Fibroblast of mammary gland (primary cell): ENCODE data around the gene ASB7.
"Not testable (repeated sequence)": the region's sequence is repeated elsewhere in the genome, so short reads cannot be mapped to it uniquely, and the experiment has no call there.

Experiments used
- DNase-seq: peaks from one replicate; pipeline ENCODE4 v3.0.0-alpha.2; 2010; ENCODE audit warnings: low read depth
- H3K4me3 ChIP-seq: 2 replicates; pipeline ENCODE4 v1.5.1; 2011; ENCODE audit warnings: low read depth, mild to moderate bottlenecking, low read length, moderate library complexity; ENCODE audit not compliant: control insufficient read depth
- TF ChIP-seq, protein P1 (sequence below): conservative IDR thresholded peaks from 2 replicates; pipeline ENCODE4 v1.5.1; 2011; ENCODE audit warnings: low read depth, low read length, inconsistent platforms; ENCODE audit not compliant: control insufficient read depth, insufficient read depth

The ASB7 gene

GRCh38 chr15:100573526-100573925 lies 28.9 kb upstream of the ASB7 start:
- H3K4me3 ChIP-seq: no peak overlapping the region
- DNase-seq: no peak
- TF ChIP-seq, protein P1, sequence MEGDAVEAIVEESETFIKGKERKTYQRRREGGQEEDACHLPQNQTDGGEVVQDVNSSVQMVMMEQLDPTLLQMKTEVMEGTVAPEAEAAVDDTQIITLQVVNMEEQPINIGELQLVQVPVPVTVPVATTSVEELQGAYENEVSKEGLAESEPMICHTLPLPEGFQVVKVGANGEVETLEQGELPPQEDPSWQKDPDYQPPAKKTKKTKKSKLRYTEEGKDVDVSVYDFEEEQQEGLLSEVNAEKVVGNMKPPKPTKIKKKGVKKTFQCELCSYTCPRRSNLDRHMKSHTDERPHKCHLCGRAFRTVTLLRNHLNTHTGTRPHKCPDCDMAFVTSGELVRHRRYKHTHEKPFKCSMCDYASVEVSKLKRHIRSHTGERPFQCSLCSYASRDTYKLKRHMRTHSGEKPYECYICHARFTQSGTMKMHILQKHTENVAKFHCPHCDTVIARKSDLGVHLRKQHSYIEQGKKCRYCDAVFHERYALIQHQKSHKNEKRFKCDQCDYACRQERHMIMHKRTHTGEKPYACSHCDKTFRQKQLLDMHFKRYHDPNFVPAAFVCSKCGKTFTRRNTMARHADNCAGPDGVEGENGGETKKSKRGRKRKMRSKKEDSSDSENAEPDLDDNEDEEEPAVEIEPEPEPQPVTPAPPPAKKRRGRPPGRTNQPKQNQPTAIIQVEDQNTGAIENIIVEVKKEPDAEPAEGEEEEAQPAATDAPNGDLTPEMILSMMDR: no peak

DNA sequence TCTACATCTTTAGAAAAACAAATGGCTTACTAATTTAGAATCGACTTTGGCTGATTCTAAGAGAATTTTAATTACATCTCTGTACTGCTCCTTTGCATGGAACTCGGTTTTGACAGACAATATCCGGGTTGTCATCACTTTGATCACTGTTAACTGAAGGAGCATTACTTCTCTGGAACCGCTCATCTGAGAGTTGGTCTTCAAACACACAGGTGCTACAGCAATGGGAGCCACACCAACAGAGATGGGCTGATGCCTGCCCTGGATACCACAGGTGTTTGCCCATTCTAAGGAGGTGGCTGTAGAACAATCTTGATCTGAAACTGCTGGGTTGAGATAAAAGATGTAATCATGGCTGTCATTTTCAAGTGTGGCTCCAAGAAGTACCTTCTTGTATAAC lies 22.0 kb upstream of the ASB7 start:
- no peak overlapping the region for H3K4me3 ChIP-seq
- no peak for DNase-seq
- TF ChIP-seq, protein P1: no peak

DNA sequence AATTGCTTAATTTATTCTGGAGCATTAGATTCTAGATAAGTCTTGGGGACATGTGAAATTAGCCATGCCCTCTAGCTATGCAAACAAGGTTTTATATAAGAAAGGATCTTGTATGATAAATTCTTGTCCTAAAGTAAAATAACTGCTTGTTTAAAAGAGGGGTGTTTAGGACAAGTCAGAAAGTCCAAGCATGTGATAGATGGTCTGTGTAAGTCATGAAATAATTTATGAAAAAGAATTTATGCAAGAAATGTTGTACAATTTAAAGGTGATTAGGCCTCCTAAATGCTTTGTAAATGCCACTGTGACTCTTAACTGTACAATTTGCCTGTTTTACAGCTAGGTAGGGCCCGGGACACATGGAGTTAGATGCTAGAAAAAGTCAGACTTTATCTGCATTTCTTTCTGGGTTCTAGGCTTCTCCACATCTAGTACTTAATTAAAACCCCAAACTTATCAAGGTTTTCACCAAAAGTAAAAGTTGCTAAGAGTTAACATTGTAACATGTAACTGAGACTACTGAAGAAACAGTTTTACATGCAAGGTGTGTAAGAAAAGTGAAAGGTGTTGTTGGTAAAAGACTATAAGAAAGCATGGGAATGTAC lies 13.6 kb upstream of the ASB7 start:
- no peak overlapping the region for H3K4me3 ChIP-seq
- TF ChIP-seq, protein P1: no peak
- DNase-seq: peak; percentile 49

DNA sequence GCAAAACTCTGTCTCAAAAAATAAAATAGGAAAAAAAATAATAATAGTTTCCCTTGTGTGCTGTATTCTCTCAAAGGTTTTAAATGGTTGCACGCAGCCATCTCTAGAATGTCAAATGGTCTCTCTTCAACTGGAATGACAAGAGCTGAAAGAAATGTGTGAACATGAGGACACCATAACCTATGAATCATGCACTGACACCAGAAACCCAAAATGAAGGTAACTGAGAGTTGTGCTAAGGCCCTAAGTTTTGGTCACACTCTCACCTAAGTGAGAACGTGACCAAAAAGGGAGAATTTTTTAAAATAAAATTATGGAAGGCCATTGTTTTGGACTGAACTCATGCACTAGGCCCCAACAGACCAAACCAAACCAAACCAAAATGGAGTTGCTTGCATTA lies 11.2 kb upstream of the ASB7 start:
- DNase-seq, H3K4me3 ChIP-seq: not testable (repeated sequence)

GRCh38 chr15:100591835-100592234 lies 10.6 kb upstream of the ASB7 start:
- DNase-seq: no peak
- TF ChIP-seq, protein P1: no peak
- no peak overlapping the region for H3K4me3 ChIP-seq

- TF ChIP-seq, protein P1: no peak
- no peak overlapping the region for H3K4me3 ChIP-seq
- peak; percentile 19 for DNase-seq
These were observed 9.5 kb upstream of the ASB7 start for GRCh38 chr15:100592898-100593297.

- TF ChIP-seq, protein P1: no peak
These were observed 9.0 kb upstream of the ASB7 start for GRCh38 chr15:100593431-100593830.

More at GRCh38 chr15:100593431-100593830, 9.0 kb upstream of the ASB7 start:
- no peak overlapping the region for H3K4me3 ChIP-seq
- DNase-seq: no peak
